Measurements from ENCODE around the gene HOXD10. TPM values are rescaled to one million over a fixed set of nuclear protein-coding genes. Genes with fewer than 3 reads are reported as not detected.

HOXD10 gene
- total RNA-seq, 2 donors from 2014 or later = not detected

GRCh38 chr2:176080540-176081375, 35.8 kb upstream of the HOXD10 start:
- ATAC-seq (no peak), DNase-seq (ENCODE audit: low spot score in 2 of 2) (no peak)
- peaks cover 4 to 19% of the 10 kb centered on the region in 2 donors for H3K9me3 Mint-ChIP-seq
- peaks cover 31 to 59% of the 10 kb centered on the region in 2 donors for H3K36me3 Mint-ChIP-seq
- peak overlapping the region in 1 of 2 donors; percentile 93 for H3K27ac Mint-ChIP-seq

DNA sequence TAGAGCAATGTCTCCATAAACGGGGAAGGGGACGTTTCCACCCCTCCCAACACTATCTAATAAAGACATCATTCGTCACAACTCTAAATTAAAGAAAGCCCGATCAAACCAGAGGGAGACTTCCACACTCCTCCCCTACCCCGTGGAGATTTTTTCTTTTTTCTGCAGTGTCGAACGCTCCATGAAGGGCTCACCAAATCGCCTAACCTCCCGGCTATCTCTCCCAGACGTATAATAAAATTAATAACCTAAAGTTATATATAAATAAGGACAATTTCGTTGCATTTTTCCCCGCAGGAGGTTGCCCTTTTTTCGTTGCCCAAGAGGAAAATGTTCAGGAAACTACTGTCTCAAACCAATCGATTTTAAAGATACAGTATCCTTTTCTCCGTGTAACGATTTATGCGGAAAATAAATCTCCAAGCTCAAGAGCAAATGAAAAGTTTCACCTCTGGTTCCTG, 35.2 kb upstream of the HOXD10 start:
- no peak for ATAC-seq
- Mint-ChIP-seq H3K27ac (peak overlapping the region in 1 of 2 donors; percentile 93), H3K36me3 (peaks cover 31 to 55% of the 10 kb centered on the region in 2 donors), H3K9me3 (peaks cover 2 to 16% of the 10 kb centered on the region in 2 donors)
- DNase-seq (ENCODE audit: low spot score in 2 of 2) = peak in 1 of 2 donors; percentile 3

GRCh38 chr2:176081837-176082524, 34.6 kb upstream of the HOXD10 start:
- H3K27ac Mint-ChIP-seq = peak overlapping the region in 1 of 2 donors; percentile 95
- ATAC-seq = no peak
- DNase-seq (ENCODE audit: low spot score in 2 of 2) = peak in 1 of 2 donors; percentile 27
- H3K9me3 Mint-ChIP-seq = peaks cover 0 to 13% of the 10 kb centered on the region in 2 donors
- peaks cover 31 to 57% of the 10 kb centered on the region in 2 donors for H3K36me3 Mint-ChIP-seq

GRCh38 chr2:176082525-176082823, 34.1 kb upstream of the HOXD10 start:
- DNase-seq (ENCODE audit: low spot score in 2 of 2) (no peak), ATAC-seq (no peak)
- peaks cover 0 to 13% of the 10 kb centered on the region in 2 donors for H3K9me3 Mint-ChIP-seq
- H3K27ac Mint-ChIP-seq = peak overlapping the region in 1 of 2 donors; percentile 95
- H3K36me3 Mint-ChIP-seq = peaks cover 31 to 62% of the 10 kb centered on the region in 2 donors

- ATAC-seq (no peak), DNase-seq (ENCODE audit: low spot score in 2 of 2) (peak in 1 of 2 donors; percentile 23)
- peak overlapping the region; percentile 62 to 91 for H3K27ac Mint-ChIP-seq
- H3K9me3 Mint-ChIP-seq = peaks cover 0 to 13% of the 10 kb centered on the region in 2 donors
- H3K36me3 Mint-ChIP-seq = peaks cover 31 to 64% of the 10 kb centered on the region in 2 donors
These were observed 33.5 kb upstream of the HOXD10 start for GRCh38 chr2:176082824-176083751.

DNA sequence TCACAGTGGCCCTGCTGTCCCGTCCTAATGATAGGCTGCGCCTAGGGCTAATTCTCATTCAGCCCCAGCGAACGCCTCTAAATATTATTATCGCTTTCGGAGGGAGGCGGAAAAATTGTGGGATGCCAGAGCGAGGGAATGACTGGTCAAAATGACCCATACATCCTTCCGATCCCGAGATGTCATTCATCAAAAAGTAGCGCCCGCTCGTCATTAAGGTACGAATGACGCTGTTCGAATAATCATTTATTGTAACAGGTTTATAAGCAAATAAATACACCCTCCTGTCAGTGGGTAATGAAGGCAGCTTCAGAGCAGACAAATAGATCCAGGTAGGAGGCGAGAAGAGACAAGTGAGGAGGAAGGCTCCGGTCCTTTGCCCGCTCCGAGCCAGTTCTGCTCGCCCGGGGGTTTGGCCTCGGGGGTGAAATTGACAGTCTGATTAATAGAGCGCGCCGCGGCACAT, 32.7 kb upstream of the HOXD10 start, which contains the start of gene EVX2:
Gene EVX2 (minus strand): TSS at position 167 of the 466 bp plus-strand sequence. CDS start 186 bp downstream, outside the sequence.
- peaks cover 24 to 61% of the 10 kb centered on the region in 2 donors for H3K36me3 Mint-ChIP-seq
- DNase-seq (ENCODE audit: low spot score in 2 of 2) = peak in 1 of 2 donors; percentile 3
- no peak for ATAC-seq
- peak within 1 kb of the TSS; percentile 62 to 91 for H3K27ac Mint-ChIP-seq
- H3K9me3 Mint-ChIP-seq = peaks cover 0 to 13% of the 10 kb centered on the region in 2 donors

- Mint-ChIP-seq H3K9me3 (peaks cover 0 to 7% of the 10 kb centered on the region in 2 donors), H3K27ac (peak overlapping the region in 1 of 2 donors; percentile 88), H3K36me3 (peaks cover 20 to 59% of the 10 kb centered on the region in 2 donors)
- no peak for ATAC-seq
- peak in 1 of 2 donors; percentile 2 for DNase-seq (ENCODE audit: low spot score in 2 of 2)
These were observed 31.9 kb upstream of the HOXD10 start for GRCh38 chr2:176084611-176085119.

- peaks cover 0 to 7% of the 10 kb centered on the region in 2 donors for H3K9me3 Mint-ChIP-seq
- peaks cover 20 to 59% of the 10 kb centered on the region in 2 donors for H3K36me3 Mint-ChIP-seq
- peak overlapping the region in 1 of 2 donors; percentile 88 for H3K27ac Mint-ChIP-seq
- DNase-seq (ENCODE audit: low spot score in 2 of 2) (no peak), ATAC-seq (no peak)
These were observed 31.3 kb upstream of the HOXD10 start for GRCh38 chr2:176085120-176085788.

- H3K9me3 Mint-ChIP-seq = peaks cover 0 to 7% of the 10 kb centered on the region in 2 donors
- no peak for DNase-seq (ENCODE audit: low spot score in 2 of 2)
- peak overlapping the region in 1 of 2 donors; percentile 84 for H3K27ac Mint-ChIP-seq
- peaks cover 23 to 57% of the 10 kb centered on the region in 2 donors for H3K36me3 Mint-ChIP-seq
- ATAC-seq = no peak
These were observed 30.5 kb upstream of the HOXD10 start for GRCh38 chr2:176085861-176086771.

DNA sequence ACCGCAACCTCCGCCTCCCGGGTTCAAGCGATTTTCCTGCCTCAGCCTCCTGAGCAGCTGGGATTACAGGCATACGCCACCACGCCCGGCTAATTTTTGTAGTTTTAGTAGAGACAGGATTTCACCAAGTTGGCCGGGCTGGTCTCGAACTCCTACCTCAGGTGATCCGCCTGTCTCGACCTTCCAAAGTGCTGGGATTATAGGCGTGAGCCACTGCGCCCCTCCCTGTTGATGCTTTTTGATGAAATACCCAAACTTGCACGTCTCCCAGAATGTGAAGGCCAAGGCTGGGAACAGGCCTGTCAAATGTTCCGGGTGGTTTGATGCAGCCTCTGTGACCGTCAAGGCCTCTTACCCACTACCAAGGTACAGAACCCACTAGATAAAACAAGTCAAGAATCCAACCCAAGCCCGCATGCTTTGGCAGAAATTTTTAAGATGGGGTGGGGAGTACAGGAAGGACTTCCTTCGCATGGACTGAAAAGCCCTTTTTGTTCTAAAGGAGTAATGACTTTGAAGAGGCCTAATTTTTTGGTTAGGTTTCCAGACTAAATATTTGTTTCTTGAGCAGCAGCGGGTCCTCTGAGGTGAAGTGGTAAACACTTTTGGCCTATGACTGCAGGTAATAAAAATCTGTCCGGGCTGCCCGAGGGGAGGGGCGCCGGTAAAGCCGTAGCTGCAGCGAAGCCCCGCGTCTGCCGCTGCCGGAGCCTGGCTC, 29.1 kb upstream of the HOXD10 start:
- no peak for ATAC-seq
- Mint-ChIP-seq H3K27ac (no peak overlapping the region), H3K9me3 (peaks cover 0 to 7% of the 10 kb centered on the region in 2 donors), H3K36me3 (peaks cover 33 to 60% of the 10 kb centered on the region in 2 donors)
- no peak for DNase-seq (ENCODE audit: low spot score in 2 of 2)

DNA sequence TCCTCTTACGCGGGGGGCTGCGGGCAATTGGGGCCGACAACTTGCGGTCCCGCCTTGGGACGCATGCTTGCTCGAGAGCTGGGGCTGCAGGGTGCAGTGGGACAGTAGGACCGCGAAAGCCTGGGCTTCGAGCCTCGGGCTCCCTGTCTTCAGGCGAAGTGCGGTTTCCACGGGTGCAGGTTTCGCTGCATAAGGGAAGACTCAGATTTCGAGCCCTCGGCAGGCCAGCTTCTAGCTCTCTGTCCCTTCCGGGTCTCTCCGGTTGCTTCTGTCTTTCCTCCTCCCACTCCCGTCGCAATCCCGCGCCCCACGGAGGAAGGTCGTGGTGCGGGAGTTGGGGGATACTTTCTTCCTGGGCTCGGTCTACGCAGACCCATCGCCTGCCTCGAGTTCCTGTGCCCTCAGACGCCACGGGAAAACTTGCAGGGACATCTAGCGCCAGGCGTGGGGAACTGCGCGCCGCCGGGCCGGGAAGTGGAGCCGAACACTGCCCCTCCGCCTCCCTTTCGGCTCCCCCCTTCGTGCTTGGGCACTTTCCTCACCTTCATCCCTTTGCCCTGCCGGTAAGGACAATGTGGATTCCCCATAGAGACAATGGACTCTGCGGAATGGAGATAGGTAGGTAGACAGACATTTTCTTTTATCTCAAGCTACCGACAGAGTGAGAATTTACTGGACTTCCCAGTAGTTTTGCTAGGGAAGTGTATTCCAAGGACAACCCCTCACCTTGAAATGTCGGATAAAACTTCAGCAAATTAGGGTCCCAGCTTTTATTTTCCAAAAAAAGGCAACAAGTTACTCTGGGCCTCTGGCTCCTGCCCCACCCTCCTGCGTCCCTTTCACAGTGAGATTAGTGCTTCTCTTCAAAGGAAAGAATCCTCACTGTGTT, 28.3 kb upstream of the HOXD10 start:
- Mint-ChIP-seq H3K9me3 (peaks cover 0 to 4% of the 10 kb centered on the region in 2 donors), H3K36me3 (peaks cover 26 to 54% of the 10 kb centered on the region in 2 donors), H3K27ac (no peak overlapping the region)
- DNase-seq (ENCODE audit: low spot score in 2 of 2) = peak in 1 of 2 donors; percentile 39
- ATAC-seq = peak in 1 of 2 donors; percentile 40

- no peak for ATAC-seq
- H3K9me3 Mint-ChIP-seq = no peaks in the 10 kb centered on the region
- peaks cover 17 to 54% of the 10 kb centered on the region in 2 donors for H3K36me3 Mint-ChIP-seq
- H3K27ac Mint-ChIP-seq = no peak overlapping the region
- no peak for DNase-seq (ENCODE audit: low spot score in 2 of 2)
These were observed 27.4 kb upstream of the HOXD10 start for GRCh38 chr2:176088937-176089842.
